Glutamatergic neuron (in vitro differentiated cells): ENCODE data around the gene FXYD1. TPM values are rescaled to one million over a fixed set of nuclear protein-coding genes. Genes with fewer than 3 reads are reported as not detected.

Source experiments
- DNase-seq: peaks from one replicate; pipeline ENCODE4 v3.0.0; 2022
- H3K27ac Mint-ChIP-seq: one replicate; pipeline ENCODE4 v1.8.0; 2020; ENCODE audit warnings: mild to moderate bottlenecking, mixed read lengths, inconsistent platforms; ENCODE audit not compliant: unreplicated experiment
- H3K27me3 Mint-ChIP-seq: one replicate; pipeline ENCODE4 v1.8.0; 2020; ENCODE audit warnings: mild to moderate bottlenecking, moderate library complexity, mixed read lengths, inconsistent platforms; ENCODE audit not compliant: unreplicated experiment
- H3K36me3 Mint-ChIP-seq: one replicate; pipeline ENCODE4 v1.8.0; 2020; ENCODE audit warnings: mild to moderate bottlenecking, mixed read lengths, inconsistent platforms; ENCODE audit not compliant: unreplicated experiment
- H3K4me1 Mint-ChIP-seq: one replicate; pipeline ENCODE4 v1.8.0; 2020; ENCODE audit warnings: mild to moderate bottlenecking, low read depth, mixed read lengths, inconsistent platforms; ENCODE audit not compliant: unreplicated experiment
- H3K4me3 Mint-ChIP-seq: one replicate; pipeline ENCODE4 v1.8.0; 2020; ENCODE audit warnings: mild to moderate bottlenecking, mixed read lengths, inconsistent platforms; ENCODE audit not compliant: unreplicated experiment
- H3K9me3 Mint-ChIP-seq: one replicate; pipeline ENCODE4 v1.8.0; 2020; ENCODE audit warnings: mild to moderate bottlenecking, moderate library complexity, mixed read lengths, inconsistent platforms; ENCODE audit not compliant: unreplicated experiment
- CTCF ChIP-seq: fragments of 200-600 bp; sonication (generic); IDR thresholded peaks from one replicate; pipeline ENCODE4 v1.5.0; 2021; ENCODE audit not compliant: partially characterized antibody, unreplicated experiment
- total RNA-seq: library from RNA; stranded (reverse); fragmentation: NEBNext Ultra II Directional; extraction: Animal tissue kit (Norgen Biotek cat#: 25700); gene quantifications from one replicate; pipeline ENCODE4 v1.2.1, GENCODE V29; 2021; ENCODE audit not compliant: unreplicated experiment

The FXYD1 gene
- total RNA-seq, 1 donor from 2014 or later = not detected

- peak overlapping the region; percentile 83 for H3K4me3 Mint-ChIP-seq
- H3K9me3 Mint-ChIP-seq = peaks cover 2% of the 10 kb centered on the region
- no peak overlapping the region for H3K27ac Mint-ChIP-seq
- peak; percentile 47 for DNase-seq
- peaks cover 5% of the 10 kb centered on the region for H3K4me1 Mint-ChIP-seq
- TF ChIP-seq CTCF = no peak
- peaks cover 19% of the 10 kb centered on the region for H3K27me3 Mint-ChIP-seq
- no peaks in the 10 kb centered on the region for H3K36me3 Mint-ChIP-seq
These were observed 16.8 kb downstream of the FXYD1 start for GRCh38 chr19:35155441-35155840.

- Mint-ChIP-seq H3K27me3 (peaks cover 17% of the 10 kb centered on the region), H3K27ac (no peak overlapping the region), H3K36me3 (no peaks in the 10 kb centered on the region), H3K9me3 (peaks cover 2% of the 10 kb centered on the region), H3K4me3 (no peak overlapping the region), H3K4me1 (peaks cover 4% of the 10 kb centered on the region)
- TF ChIP-seq CTCF = no peak
- no peak for DNase-seq
These were observed 17.5 kb downstream of the FXYD1 start for GRCh38 chr19:35155981-35156672.

- no peak overlapping the region for H3K27ac Mint-ChIP-seq
- TF ChIP-seq CTCF = no peak
- no peak overlapping the region for H3K4me3 Mint-ChIP-seq
- H3K36me3 Mint-ChIP-seq = no peaks in the 10 kb centered on the region
- H3K9me3 Mint-ChIP-seq = no peaks in the 10 kb centered on the region
- H3K4me1 Mint-ChIP-seq = peaks cover 4% of the 10 kb centered on the region
- peaks cover 15% of the 10 kb centered on the region for H3K27me3 Mint-ChIP-seq
- no peak for DNase-seq
These were observed 18.0 kb downstream of the FXYD1 start for GRCh38 chr19:35156673-35157014.

GRCh38 chr19:35157431-35157830, 18.8 kb downstream of the FXYD1 start:
- Mint-ChIP-seq H3K27ac (no peak overlapping the region), H3K4me3 (no peak overlapping the region), H3K27me3 (peaks cover 10% of the 10 kb centered on the region), H3K36me3 (peaks cover 4% of the 10 kb centered on the region), H3K9me3 (no peaks in the 10 kb centered on the region), H3K4me1 (peaks cover 4% of the 10 kb centered on the region)
- no peak for DNase-seq
- TF ChIP-seq CTCF = no peak

GRCh38 chr19:35159606-35160005, 21.0 kb downstream of the FXYD1 start:
- H3K4me1 Mint-ChIP-seq = no peaks in the 10 kb centered on the region
- DNase-seq = no peak
- peaks cover 6% of the 10 kb centered on the region for H3K27me3 Mint-ChIP-seq
- no peak overlapping the region for H3K4me3 Mint-ChIP-seq
- H3K27ac Mint-ChIP-seq = no peak overlapping the region
- TF ChIP-seq CTCF = no peak
- H3K36me3 Mint-ChIP-seq = peaks cover 4% of the 10 kb centered on the region
- no peaks in the 10 kb centered on the region for H3K9me3 Mint-ChIP-seq
